HEK293T (cell line): ENCODE measurements around the gene C1orf198.

Source experiments
- FOXA1 ChIP-seq: fragments of 450-650 bp; IDR thresholded peaks from 2 replicates; pipeline ENCODE4 v1.6.1; 2016; ENCODE audit warnings: mild to moderate bottlenecking
- FOXM1 ChIP-seq: fragments of 450-650 bp; IDR thresholded peaks from 2 replicates; pipeline ENCODE4 v1.6.1; 2017; ENCODE audit warnings: mild to moderate bottlenecking, borderline replicate concordance
- SP1 ChIP-seq: fragments of 450-650 bp; IDR thresholded peaks from 2 replicates; pipeline ENCODE4 v1.6.1; 2017
- TF ChIP-seq, protein P1 (sequence below): fragments of 450-650 bp; IDR thresholded peaks from 2 replicates; pipeline ENCODE4 v1.6.1; 2016

GRCh38 chr1:230808281-230808872 is 59.9 kb downstream of the C1orf198 start:
- TF ChIP-seq SP1 (no peak), FOXM1 (no peak), FOXA1 (no peak)
- TF ChIP-seq, protein P1, sequence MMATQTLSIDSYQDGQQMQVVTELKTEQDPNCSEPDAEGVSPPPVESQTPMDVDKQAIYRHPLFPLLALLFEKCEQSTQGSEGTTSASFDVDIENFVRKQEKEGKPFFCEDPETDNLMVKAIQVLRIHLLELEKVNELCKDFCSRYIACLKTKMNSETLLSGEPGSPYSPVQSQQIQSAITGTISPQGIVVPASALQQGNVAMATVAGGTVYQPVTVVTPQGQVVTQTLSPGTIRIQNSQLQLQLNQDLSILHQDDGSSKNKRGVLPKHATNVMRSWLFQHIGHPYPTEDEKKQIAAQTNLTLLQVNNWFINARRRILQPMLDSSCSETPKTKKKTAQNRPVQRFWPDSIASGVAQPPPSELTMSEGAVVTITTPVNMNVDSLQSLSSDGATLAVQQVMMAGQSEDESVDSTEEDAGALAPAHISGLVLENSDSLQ: no peak
